Activated T-cell treated with anti-CD3 and anti-CD28 coated beads for 1 hour (primary cell): ENCODE measurements around the gene SDF2.
"Not testable (repeated sequence)": the region's sequence is repeated elsewhere in the genome, so short reads cannot be mapped to it uniquely, and the experiment has no call there.

ENCODE experiments used
- DNase-seq: peaks from one replicate; pipeline ENCODE4 v3.0.0-alpha.2; 2020; ENCODE audit warnings: low read depth

Gene SDF2

DNA sequence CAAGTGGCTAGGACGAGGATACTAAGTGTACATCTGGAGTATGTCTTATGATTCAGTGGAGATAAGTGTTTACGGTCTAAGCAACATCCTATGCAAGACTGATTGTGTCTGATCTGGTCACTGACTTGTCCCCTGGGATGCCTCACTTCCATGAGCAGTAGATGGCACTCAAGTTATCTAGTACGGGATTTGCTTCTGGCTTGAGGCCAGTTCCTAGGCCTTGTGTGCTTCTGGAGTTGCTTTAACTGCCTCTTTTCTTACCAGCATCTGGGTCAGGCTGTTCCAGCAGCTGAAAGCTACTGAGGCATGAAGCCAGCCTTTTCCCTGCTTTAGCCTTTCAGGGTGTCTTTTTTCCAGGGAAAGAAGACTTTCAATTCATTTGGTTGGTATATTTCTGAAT is 23.3 kb upstream of the SDF2 start:
- DNase-seq: no peak

- no peak for DNase-seq
Measured at GRCh38 chr17:28682655-28683054, 20.9 kb upstream of the SDF2 start.

DNA sequence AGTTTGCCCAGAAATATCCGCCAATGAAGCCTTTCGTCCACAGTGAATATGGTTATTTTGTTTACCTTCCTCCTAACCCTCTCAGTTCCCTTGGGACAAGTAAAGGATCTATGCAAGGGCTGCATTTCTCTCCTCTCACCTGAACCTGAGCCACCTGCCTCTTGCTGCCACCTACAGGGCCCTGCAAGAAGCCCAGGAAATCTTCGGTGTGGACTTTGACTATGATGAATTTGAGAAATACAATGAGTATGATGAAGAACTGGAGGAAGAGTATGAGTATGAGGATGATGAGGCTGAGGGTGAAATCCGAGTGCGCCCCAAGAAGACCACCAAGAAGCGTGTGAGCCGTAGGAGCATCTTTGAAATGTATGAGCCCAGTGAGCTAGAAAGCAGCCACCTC is 14.3 kb upstream of the SDF2 start:
- no peak for DNase-seq

GRCh38 chr17:28675490-28675889 is 13.8 kb upstream of the SDF2 start:
- DNase-seq: no peak

DNA sequence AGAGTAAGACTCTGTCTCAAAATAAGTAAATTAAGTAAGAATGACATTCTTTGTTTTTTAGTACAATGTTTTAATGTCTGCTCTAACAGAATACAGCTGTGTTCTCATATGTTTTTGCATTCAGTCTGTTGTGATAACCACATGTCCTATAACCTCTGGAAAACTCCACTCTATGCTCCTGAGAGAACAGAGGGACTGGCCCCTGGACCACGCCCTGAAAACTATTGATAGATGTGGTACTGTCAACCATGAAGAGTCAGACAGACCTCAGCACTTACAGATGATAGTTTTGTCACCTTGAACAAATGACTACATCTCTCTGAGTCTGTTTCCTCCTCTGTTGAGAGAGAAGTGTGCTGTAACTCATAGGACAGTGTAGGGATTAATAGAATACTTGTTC is 8.2 kb upstream of the SDF2 start:
- DNase-seq: no peak

DNA sequence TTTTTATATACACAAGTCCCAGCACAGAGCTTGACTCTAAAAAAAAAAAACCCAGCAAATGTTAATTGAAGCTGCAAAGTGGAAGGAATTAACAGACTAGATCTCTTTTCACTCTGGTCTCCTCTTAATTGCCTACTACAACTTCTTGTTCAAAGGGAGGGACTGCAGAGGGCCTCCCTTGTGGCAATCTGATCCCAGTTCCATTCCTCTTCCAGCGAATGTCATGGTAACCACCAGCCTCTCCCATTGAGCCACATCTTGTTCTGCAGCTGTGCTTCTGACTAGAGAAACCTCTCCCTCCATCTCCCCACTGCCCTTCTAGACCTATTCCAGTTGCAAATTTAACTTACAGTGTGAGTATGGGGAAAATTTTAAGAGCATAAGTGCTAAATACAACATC is 6.2 kb upstream of the SDF2 start:
- DNase-seq: no peak

DNA sequence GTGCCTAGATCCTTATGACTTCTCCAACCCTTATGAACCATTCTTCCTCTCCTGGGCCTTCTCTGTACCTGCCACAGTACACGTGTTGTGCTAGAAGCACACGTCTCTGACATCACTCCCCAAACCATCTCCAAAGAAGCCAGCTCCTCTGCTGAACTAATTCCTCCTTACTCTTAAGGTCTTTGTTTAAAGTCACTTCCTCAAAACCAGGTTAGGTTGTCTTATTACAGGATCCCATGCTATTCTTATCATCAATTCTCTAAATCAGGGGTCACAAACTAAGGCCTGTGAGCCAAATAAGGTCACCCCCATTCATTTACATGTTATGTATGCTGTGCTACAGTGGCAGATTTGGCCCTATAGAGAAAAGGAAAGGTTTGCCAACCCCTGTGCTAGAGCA is 4.3 kb upstream of the SDF2 start:
- DNase-seq: no peak

DNA sequence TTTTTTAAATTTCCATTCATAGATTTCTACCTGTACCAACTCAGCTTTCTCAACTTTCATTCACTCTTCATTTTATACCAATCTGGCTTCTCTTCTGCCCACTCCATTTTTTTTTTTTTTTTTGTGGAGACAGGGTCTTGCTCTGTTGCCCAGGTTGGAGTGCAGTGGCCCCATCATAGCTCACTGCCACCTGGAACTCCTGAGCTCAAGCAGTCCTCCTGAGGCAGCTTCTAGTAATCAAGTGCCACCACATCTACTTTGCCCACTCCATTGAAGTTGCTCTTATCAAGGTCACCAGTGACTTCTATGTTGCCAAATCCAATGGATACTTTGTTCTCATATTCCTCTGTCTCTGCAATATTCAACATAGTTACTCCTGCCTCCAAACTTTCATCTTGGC is 2.0 kb upstream of the SDF2 start:
- DNase-seq: no peak

- no peak for DNase-seq
Measured at GRCh38 chr17:28662527-28662829, 772 bp upstream of the SDF2 start.

GRCh38 chr17:28659497-28659881 is 2.2 kb downstream of the SDF2 start:
- DNase-seq: not testable (repeated sequence)

DNA sequence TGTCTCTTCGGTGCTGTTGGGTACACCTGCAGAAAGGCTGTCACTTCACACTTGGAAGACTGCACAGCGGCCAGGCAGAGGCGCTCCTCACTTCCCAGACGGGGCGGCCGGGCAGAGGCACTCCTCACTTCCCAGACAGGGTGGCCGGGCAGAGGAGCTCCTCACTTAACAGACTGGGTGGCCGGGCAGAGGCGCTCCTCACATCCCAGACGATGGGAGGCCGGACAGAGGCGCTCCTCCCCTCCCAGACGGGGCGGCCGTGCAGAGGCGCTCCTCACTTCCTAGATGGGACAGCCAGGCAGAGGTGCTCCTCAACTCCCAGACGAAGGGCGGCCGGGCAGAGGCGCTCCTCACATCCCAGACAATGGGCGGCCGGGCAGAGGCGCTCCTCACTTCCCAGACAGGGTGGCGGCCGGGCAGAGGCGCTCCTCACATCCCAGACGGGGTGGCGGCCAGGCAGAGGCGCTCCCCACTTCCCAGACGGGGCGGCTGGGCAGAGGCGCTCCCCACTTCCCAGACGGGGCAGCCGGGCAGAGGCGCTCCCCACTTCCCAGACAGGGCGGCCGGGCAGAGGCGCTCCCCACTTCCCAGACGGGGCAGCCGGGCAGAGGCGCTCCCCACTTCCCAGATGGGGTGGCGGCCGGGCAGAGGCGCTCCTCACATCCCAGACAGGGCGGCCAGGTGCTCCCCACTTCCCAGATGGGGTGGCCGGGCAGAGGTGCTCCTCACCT is 2.8 kb downstream of the SDF2 start:
- not testable (repeated sequence) for DNase-seq

GRCh38 chr17:28658342-28658741 is 3.4 kb downstream of the SDF2 start:
- DNase-seq: not testable (repeated sequence)

DNA sequence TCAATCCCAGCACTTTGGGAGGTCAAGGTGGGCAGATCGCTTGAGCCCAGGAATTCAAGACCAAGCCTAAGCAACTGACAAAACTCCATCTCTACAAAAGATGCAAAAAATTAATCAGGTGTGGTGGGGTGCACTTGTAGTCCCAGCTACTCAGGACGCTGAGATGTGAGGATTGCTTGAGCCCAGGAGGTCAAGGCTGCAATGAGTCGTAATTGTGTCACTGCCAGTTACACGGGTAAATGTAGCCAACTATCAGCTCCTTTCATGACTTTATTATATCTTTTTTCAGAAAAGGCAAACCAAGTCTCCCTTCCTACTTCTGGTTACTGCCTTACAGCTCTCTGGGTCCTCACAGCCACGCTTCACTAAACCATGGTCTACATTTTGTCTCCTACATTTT is 4.0 kb downstream of the SDF2 start:
- DNase-seq: no peak

GRCh38 chr17:28655160-28655559 is 6.5 kb downstream of the SDF2 start:
- no peak for DNase-seq

- no peak for DNase-seq
Measured at GRCh38 chr17:28648698-28649097, 13.0 kb downstream of the SDF2 start.

DNA sequence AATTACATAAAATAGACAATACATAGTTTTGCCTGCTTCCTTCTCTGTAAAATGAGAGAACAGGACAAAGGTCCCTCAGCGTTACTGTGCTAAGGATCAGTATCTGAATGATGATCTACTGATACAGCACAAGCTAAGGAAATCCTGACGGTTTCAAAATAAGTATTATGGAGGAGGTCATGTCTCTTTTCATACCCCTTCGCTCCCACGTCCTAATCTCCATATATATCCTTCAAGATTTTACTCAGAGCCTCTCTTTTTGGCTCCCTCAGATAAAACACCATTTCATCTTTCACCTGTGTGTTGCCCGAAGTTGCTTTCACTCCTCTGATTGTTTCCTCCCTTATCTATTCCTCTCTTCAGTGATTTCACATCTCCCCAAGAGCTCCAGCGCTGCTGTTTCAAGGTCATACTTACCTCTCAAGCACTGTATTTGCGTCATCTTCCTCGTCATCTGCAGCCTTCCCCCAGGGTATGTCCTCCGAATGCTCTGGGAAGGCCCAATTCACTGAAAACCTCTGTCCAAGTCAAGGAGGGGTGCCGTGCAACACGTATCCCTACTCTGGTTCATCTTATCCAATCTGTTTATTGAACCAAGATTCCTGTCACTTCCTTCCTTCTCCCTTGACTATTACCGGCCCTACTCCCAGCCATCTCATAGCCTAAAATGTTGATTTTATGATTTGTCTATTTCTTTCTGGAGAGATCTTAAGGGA is 15.5 kb downstream of the SDF2 start:
- DNase-seq: peak; percentile 2

- DNase-seq: no peak
Measured at GRCh38 chr17:28645576-28645939, 16.1 kb downstream of the SDF2 start.

GRCh38 chr17:28644787-28645575 is 16.7 kb downstream of the SDF2 start, which contains the start of gene BLTP2:
TSS of gene BLTP2 (minus strand) at chr17:28645158. CDS start at chr17:28645056, 102 bp downstream.
- peak; percentile 92 for DNase-seq

GRCh38 chr17:28643983-28644786 is 17.5 kb downstream of the SDF2 start:
- peak; percentile 10 for DNase-seq

DNA sequence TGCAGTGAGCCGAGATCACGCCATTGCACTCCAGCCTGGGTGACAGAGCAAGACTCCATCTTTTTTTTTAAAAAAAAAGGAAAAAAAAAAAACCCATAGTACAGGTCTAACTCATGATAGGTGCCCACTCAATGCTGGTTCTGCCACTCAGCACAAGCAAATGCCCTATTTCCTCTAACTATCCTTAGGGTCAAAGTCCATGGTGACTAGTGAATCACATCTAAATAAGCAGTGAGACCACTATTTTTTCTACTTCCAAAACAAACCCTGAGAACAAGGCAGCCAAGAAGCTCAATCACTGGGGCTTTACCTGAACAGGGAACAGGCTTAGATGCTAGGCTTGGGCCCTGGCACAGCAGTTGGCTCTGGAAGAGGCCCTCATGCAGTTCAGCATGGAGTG is 20.1 kb downstream of the SDF2 start:
- no peak for DNase-seq

DNA sequence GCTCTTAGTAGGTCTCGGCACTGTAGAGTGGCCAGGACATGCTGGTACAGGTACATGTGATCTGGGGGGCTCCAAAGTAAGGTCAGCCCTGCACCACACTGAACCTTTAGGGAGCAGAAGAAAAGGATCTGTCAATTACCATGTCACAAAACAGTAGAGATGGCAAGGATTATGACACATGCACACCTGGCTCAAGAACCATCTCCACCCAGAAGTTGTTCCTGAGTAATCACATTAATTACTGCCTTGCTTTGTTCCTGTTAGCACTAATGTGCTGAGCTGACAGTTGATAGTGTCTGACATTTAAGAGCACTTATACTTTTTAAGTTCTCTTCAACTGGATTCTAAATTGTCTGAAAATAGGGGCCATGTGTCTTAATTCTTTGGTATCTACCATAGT is 26.2 kb downstream of the SDF2 start:
- no peak for DNase-seq

- no peak for DNase-seq
Measured at GRCh38 chr17:28634206-28634865, 27.4 kb downstream of the SDF2 start.
